UCSD-AML1 (cell line): ENCODE measurements around the gene ZNF800.
A peak's percentile ranks its signal among the peaks of the same experiment; 100 is the strongest.
"Not testable (repeated sequence)": the region's sequence is repeated elsewhere in the genome, so short reads cannot be mapped to it uniquely, and the experiment has no call there.

ENCODE experiments used
- DNase-seq: peaks from one replicate; lab custom pipeline; 2025; ENCODE audit not compliant: unreplicated experiment; lab: John Stamatoyannopoulos, UW

Gene ZNF800

GRCh38 chr7:127392566-127393367, at the start of gene ZNF800:
Gene ZNF800, minus strand, starts transcription at chr7:127392708. Its CDS starts 1,151 bp downstream, at chr7:127391557.
- DNase-seq: peak; percentile 80

GRCh38 chr7:127440206-127440605, 47.7 kb upstream of the ZNF800 start:
- DNase-seq: no peak

- DNase-seq: no peak
Observed at GRCh38 chr7:127438836-127439235, 46.3 kb upstream of the ZNF800 start.

- no peak for DNase-seq
Observed at GRCh38 chr7:127437837-127438236, 45.3 kb upstream of the ZNF800 start.

- DNase-seq: no peak
Observed at GRCh38 chr7:127437241-127437640, 44.7 kb upstream of the ZNF800 start.

- DNase-seq: not testable (repeated sequence)
Observed at GRCh38 chr7:127429281-127429680, 36.8 kb upstream of the ZNF800 start.

GRCh38 chr7:127419196-127419595, 26.7 kb upstream of the ZNF800 start:
- DNase-seq: no peak

- DNase-seq: no peak
Observed at GRCh38 chr7:127418459-127418858, 26.0 kb upstream of the ZNF800 start.

GRCh38 chr7:127417346-127417745, 24.8 kb upstream of the ZNF800 start:
- no peak for DNase-seq

GRCh38 chr7:127415060-127415742, 22.7 kb upstream of the ZNF800 start:
- DNase-seq: no peak

GRCh38 chr7:127413962-127414361, 21.5 kb upstream of the ZNF800 start:
- no peak for DNase-seq

GRCh38 chr7:127413326-127413725, 20.8 kb upstream of the ZNF800 start:
- no peak for DNase-seq

- DNase-seq: no peak
Observed at GRCh38 chr7:127411176-127411575, 18.7 kb upstream of the ZNF800 start.

- peak; percentile 4 for DNase-seq
Observed at GRCh38 chr7:127409629-127410028, 17.1 kb upstream of the ZNF800 start.

GRCh38 chr7:127404286-127405072, 12.0 kb upstream of the ZNF800 start:
- no peak for DNase-seq

- no peak for DNase-seq
Observed at GRCh38 chr7:127396184-127396583, 3.7 kb upstream of the ZNF800 start.

GRCh38 chr7:127395104-127395503, 2.6 kb upstream of the ZNF800 start:
- DNase-seq: not testable (repeated sequence)

- DNase-seq: no peak
Observed at GRCh38 chr7:127393368-127394058, 1.0 kb upstream of the ZNF800 start.

GRCh38 chr7:127392182-127392565, 334 bp downstream of the ZNF800 start:
- peak; percentile 46 for DNase-seq

- DNase-seq: peak; percentile 36
Observed at GRCh38 chr7:127391591-127392181, 822 bp downstream of the ZNF800 start.
